PC-9 (cell line): ENCODE data around the gene CDYL2. TPM values are rescaled to one million over a fixed set of nuclear protein-coding genes. Genes with fewer than 3 reads are reported as not detected.

Source experiments
- BruUV-seq: library from RNA; stranded (reverse); fragments of 400-500 nt; replicated peaks from 2 replicates; lab custom pipeline; 2021; lab: Mats Ljungman, UMichigan
- CTCF ChIA-PET: fragments of 300-600 bp; sonication (Branson Sonifier 250); formaldehyde crosslinking; loops from one replicate; lab custom pipeline; 2022; ENCODE audit warnings: antibody characterized with exemption; lab: Charles Lee
- POLR2A ChIA-PET: fragments of 300-600 bp; sonication (Branson Sonifier 250); formaldehyde crosslinking; loops from one replicate; lab custom pipeline; 2022; ENCODE audit warnings: antibody characterized with exemption; ENCODE audit not compliant: unreplicated experiment; lab: Charles Lee
- DNase-seq, 2 experiments: peaks; one replicate each; pipeline versions ENCODE4 v3.0.0 to v3.0.0-alpha.2; 2015 to 2022; ENCODE audit warnings: mixed read lengths in 1 of 2
- H2AFZ ChIP-seq: fragments of 200-600 bp; sonication (generic); 2 replicates; pipeline ENCODE4 v1.8.1; 2017; ENCODE audit warnings: antibody characterized with exemption
- H3F3A ChIP-seq: fragments of 200-600 bp; sonication (generic); 2 replicates; pipeline ENCODE4 v1.8.1; 2017; ENCODE audit warnings: antibody characterized with exemption, mild to moderate bottlenecking, low read depth; ENCODE audit not compliant: insufficient read depth
- H3K27ac ChIP-seq: fragments of 200-600 bp; sonication (generic); 2 replicates; pipeline ENCODE4 v1.6.1; 2016; ENCODE audit warnings: mixed run types
- H3K27me3 ChIP-seq: fragments of 200-600 bp; sonication (generic); 2 replicates; pipeline ENCODE4 v1.6.1; 2016; ENCODE audit warnings: low read depth, mixed run types; ENCODE audit not compliant: insufficient read depth
- H3K36me3 ChIP-seq: fragments of 200-600 bp; sonication (generic); 2 replicates; pipeline ENCODE4 v1.6.1; 2016; ENCODE audit warnings: low read depth, mixed run types
- H3K4me1 ChIP-seq: fragments of 200-600 bp; sonication (generic); replicated peaks from 2 replicates; pipeline ENCODE4 v1.6.1; 2016; ENCODE audit warnings: mixed run types; ENCODE audit not compliant: insufficient read depth
- H3K4me2 ChIP-seq: fragments of 200-600 bp; sonication (generic); 2 replicates; pipeline ENCODE4 v1.6.1; 2017; ENCODE audit warnings: mixed run types
- H3K4me3 ChIP-seq: fragments of 200-600 bp; sonication (generic); 2 replicates; pipeline ENCODE4 v1.6.1; 2016; ENCODE audit warnings: mixed run types
- H3K79me2 ChIP-seq: fragments of 200-600 bp; sonication (generic); 2 replicates; pipeline ENCODE4 v1.6.1; 2017; ENCODE audit warnings: low read depth, mixed run types
- H3K9me2 ChIP-seq: fragments of 200-600 bp; sonication (generic); 2 replicates; pipeline ENCODE4 v1.8.1; 2017; ENCODE audit warnings: mild to moderate bottlenecking; ENCODE audit not compliant: insufficient read depth
- H3K9me3 ChIP-seq: fragments of 200-600 bp; sonication (generic); 2 replicates; pipeline ENCODE4 v1.8.1; 2016; ENCODE audit warnings: low read depth; ENCODE audit not compliant: insufficient read depth
- H4K20me1 ChIP-seq: fragments of 200-600 bp; sonication (generic); 2 replicates; pipeline ENCODE4 v1.8.1; 2017; ENCODE audit not compliant: insufficient read depth
- CTCF ChIP-seq: fragments of 200-600 bp; sonication (generic); conservative IDR thresholded peaks from 2 replicates; pipeline ENCODE4 v1.6.1; 2017; ENCODE audit warnings: mixed run types, antibody characterized with exemption, mild to moderate bottlenecking, moderate library complexity
- EZH2 ChIP-seq: fragments of 200-600 bp; sonication (generic); IDR thresholded peaks from 2 replicates; pipeline ENCODE4 v1.8.0; 2017; ENCODE audit warnings: antibody characterized with exemption, low read depth
- intact Hi-C: fragments of 100-400 bp; cut with micrococcal nuclease; formaldehyde crosslinking; loops from one replicate; pipeline ENCODE4 v1.10.0; 2022; ENCODE audit not compliant: unreplicated experiment
- total RNA-seq: library from RNA; stranded (reverse); gene quantifications from 2 replicates; pipeline ENCODE4 v1.2.3, GENCODE V29; 2021

CDYL2 gene
- total RNA-seq, 1 experiment from 2014 or later: 3.3 TPM

GRCh38 chr16:80754476-80754875, 49.9 kb downstream of the CDYL2 start:
- CTCF ChIA-PET: no interaction called here

GRCh38 chr16:80752541-80752940, 51.9 kb downstream of the CDYL2 start:
- Histone ChIP-seq H3K79me2 (no peaks in the 10 kb centered on the region), H3K9me2 (no peaks in the 10 kb centered on the region), H4K20me1 (no peaks in the 10 kb centered on the region), H3K27me3 (peaks cover 17% of the 10 kb centered on the region; the same call in 1 of the 2 replicates), H3K4me3 (no peak overlapping the region), H3K4me1 (no peaks in the 10 kb centered on the region), H3K36me3 (no peaks in the 10 kb centered on the region), H2AFZ (no peak overlapping the region), H3K27ac (no peak overlapping the region), H3K4me2 (no peak overlapping the region), H3K9me3 (no peaks in the 10 kb centered on the region), H3F3A (no peaks in the 10 kb centered on the region)
- no peak for DNase-seq
- intact Hi-C loops: no loop called here
- TF ChIP-seq EZH2 (no peak), CTCF (no peak)
- CTCF ChIA-PET: no interaction called here
- POLR2A ChIA-PET: no interaction called here
- BruUV-seq: no TSS peak

More at GRCh38 chr16:80754476-80754875, 49.9 kb downstream of the CDYL2 start:
- POLR2A ChIA-PET: no interaction called here
- Histone ChIP-seq H3K4me3 (no peak overlapping the region), H3K4me2 (no peak overlapping the region), H4K20me1 (no peaks in the 10 kb centered on the region), H3K9me3 (no peaks in the 10 kb centered on the region), H3K36me3 (no peaks in the 10 kb centered on the region), H2AFZ (no peak overlapping the region), H3K4me1 (no peaks in the 10 kb centered on the region), H3F3A (no peaks in the 10 kb centered on the region), H3K79me2 (no peaks in the 10 kb centered on the region), H3K27ac (no peak overlapping the region), H3K27me3 (peaks cover 17% of the 10 kb centered on the region; the same call in 1 of the 2 replicates), H3K9me2 (no peaks in the 10 kb centered on the region)
- DNase-seq: no peak
- BruUV-seq: no TSS peak
- TF ChIP-seq CTCF: no peak
- TF ChIP-seq EZH2: no peak
- intact Hi-C loops: no loop called here

GRCh38 chr16:80751167-80751566, 53.2 kb downstream of the CDYL2 start:
- H3K4me3 ChIP-seq: no peak overlapping the region
- no TSS peak for BruUV-seq
- no peaks in the 10 kb centered on the region for H3F3A ChIP-seq
- H3K79me2 ChIP-seq: no peaks in the 10 kb centered on the region
- no peaks in the 10 kb centered on the region for H4K20me1 ChIP-seq
- no peak overlapping the region for H2AFZ ChIP-seq
- no peaks in the 10 kb centered on the region for H3K9me3 ChIP-seq
- no peaks in the 10 kb centered on the region for H3K4me1 ChIP-seq
- peaks cover 17% of the 10 kb centered on the region; the same call in 1 of the 2 replicates for H3K27me3 ChIP-seq
- H3K36me3 ChIP-seq: no peaks in the 10 kb centered on the region
- no peaks in the 10 kb centered on the region for H3K9me2 ChIP-seq
- intact Hi-C loops: no loop called here
- ChIA-PET POLR2A (interaction anchor here (0.7 kb wide), 1 partner anchor 11 kb away, joined by 5 read pairs; no protein-coding TSS in a partner anchor), CTCF (no interaction called here)
- TF ChIP-seq CTCF (no peak), EZH2 (no peak)
- H3K4me2 ChIP-seq: no peak overlapping the region
- DNase-seq: no peak
- H3K27ac ChIP-seq: no peak overlapping the region
